Measurements from ENCODE around the gene TRIM15. TPM values are rescaled to one million over a fixed set of nuclear protein-coding genes. Genes with fewer than 3 reads are reported as not detected.

The TRIM15 gene
- total RNA-seq, 1 donor from 2014 or later = not detected

DNA sequence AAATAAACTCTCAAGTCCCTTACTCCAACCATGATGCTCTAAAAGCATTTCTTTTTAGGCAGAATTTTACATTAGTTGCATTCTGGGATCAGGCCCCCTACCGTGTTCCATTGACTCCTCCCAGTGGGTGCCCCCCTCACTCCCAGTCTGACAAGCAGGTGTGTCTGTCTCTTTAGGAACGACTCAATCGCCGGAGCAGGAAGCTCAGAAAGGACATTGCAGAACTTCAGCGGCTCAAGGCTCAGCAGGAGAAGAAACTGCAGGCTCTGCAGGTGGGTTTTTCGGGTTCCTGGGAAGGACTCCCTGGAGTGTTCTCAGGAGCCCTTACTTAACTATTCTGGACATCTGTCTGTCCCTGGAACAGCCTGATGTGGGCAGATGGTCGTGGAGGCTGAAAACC is 17.5 kb upstream of the TRIM15 start:
- H3K4me1 Mint-ChIP-seq (ENCODE audit: unreplicated experiment) = no peaks in the 10 kb centered on the region
- H3K27me3 Mint-ChIP-seq (ENCODE audit: unreplicated experiment) = peaks cover 7% of the 10 kb centered on the region
- no peaks in the 10 kb centered on the region for H3K36me3 Mint-ChIP-seq (ENCODE audit: low read depth, unreplicated experiment)
- no peak overlapping the region for H3K27ac Mint-ChIP-seq (ENCODE audit: unreplicated experiment)
- no peak for DNase-seq (ENCODE audit: low spot score)
- no peaks in the 10 kb centered on the region for H3K9me3 Mint-ChIP-seq (ENCODE audit: unreplicated experiment)
- no peak overlapping the region for H3K4me3 Mint-ChIP-seq (ENCODE audit: unreplicated experiment)
- TF ChIP-seq, protein P1, sequence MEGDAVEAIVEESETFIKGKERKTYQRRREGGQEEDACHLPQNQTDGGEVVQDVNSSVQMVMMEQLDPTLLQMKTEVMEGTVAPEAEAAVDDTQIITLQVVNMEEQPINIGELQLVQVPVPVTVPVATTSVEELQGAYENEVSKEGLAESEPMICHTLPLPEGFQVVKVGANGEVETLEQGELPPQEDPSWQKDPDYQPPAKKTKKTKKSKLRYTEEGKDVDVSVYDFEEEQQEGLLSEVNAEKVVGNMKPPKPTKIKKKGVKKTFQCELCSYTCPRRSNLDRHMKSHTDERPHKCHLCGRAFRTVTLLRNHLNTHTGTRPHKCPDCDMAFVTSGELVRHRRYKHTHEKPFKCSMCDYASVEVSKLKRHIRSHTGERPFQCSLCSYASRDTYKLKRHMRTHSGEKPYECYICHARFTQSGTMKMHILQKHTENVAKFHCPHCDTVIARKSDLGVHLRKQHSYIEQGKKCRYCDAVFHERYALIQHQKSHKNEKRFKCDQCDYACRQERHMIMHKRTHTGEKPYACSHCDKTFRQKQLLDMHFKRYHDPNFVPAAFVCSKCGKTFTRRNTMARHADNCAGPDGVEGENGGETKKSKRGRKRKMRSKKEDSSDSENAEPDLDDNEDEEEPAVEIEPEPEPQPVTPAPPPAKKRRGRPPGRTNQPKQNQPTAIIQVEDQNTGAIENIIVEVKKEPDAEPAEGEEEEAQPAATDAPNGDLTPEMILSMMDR (IDR thresholded peaks at IDR 0.05; ENCODE audit: unreplicated experiment) = no peak

DNA sequence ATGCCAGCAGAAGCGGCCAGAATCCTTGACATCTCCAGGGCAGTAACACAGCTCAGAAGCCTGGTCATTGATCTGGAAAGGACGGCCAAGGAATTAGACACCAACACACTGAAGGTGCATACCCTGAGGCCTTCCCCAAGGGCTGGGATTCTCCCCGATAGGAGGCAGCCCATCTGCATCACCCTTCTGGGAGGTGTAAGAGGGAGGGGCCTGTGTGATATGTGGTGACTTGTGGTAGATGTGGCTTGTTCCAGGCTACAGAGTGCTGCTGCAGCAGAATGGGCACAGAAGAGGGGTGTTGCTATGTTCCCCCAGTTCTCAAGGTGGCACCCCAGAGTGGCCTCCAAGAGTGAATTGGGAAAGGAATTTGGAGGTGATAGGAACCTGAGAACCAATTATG is 16.2 kb upstream of the TRIM15 start:
- H3K9me3 Mint-ChIP-seq (ENCODE audit: unreplicated experiment) = no peaks in the 10 kb centered on the region

DNA sequence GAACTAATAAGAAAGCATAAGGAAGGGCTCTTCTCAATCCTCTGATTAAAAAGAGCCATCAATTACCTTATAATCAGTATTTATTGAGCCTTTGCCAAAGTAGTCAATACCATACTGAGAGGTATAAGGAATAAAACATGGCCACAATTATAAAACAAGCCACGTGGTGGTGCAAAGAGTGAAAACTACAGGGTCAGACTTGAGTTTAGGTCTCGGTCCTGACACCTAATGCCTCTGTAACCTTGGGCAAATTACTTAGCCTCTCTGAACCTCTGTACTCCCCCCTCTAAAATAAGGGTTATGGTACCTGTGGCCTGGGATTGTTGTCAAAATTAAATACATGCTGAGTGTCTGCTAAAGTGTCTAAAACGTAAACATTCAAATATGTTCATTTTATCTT is 14.1 kb upstream of the TRIM15 start:
- no peaks in the 10 kb centered on the region for H3K9me3 Mint-ChIP-seq (ENCODE audit: unreplicated experiment)
- H3K27ac Mint-ChIP-seq (ENCODE audit: unreplicated experiment) = no peak overlapping the region
- peaks cover 4% of the 10 kb centered on the region for H3K27me3 Mint-ChIP-seq (ENCODE audit: unreplicated experiment)
- H3K4me3 Mint-ChIP-seq (ENCODE audit: unreplicated experiment) = no peak overlapping the region
- H3K36me3 Mint-ChIP-seq (ENCODE audit: low read depth, unreplicated experiment) = no peaks in the 10 kb centered on the region
- DNase-seq (ENCODE audit: low spot score) = no peak
- H3K4me1 Mint-ChIP-seq (ENCODE audit: unreplicated experiment) = no peaks in the 10 kb centered on the region
- TF ChIP-seq, protein P1 (IDR thresholded peaks at IDR 0.05; ENCODE audit: unreplicated experiment) = no peak

More for the DNA sequence above, 16.2 kb upstream of the TRIM15 start:
- peaks cover 4% of the 10 kb centered on the region for H3K27me3 Mint-ChIP-seq (ENCODE audit: unreplicated experiment)
- H3K36me3 Mint-ChIP-seq (ENCODE audit: low read depth, unreplicated experiment) = no peaks in the 10 kb centered on the region
- no peak overlapping the region for H3K4me3 Mint-ChIP-seq (ENCODE audit: unreplicated experiment)
- no peak for DNase-seq (ENCODE audit: low spot score)
- H3K27ac Mint-ChIP-seq (ENCODE audit: unreplicated experiment) = no peak overlapping the region
- H3K4me1 Mint-ChIP-seq (ENCODE audit: unreplicated experiment) = no peaks in the 10 kb centered on the region
- TF ChIP-seq, protein P1 (IDR thresholded peaks at IDR 0.05; ENCODE audit: unreplicated experiment) = no peak

DNA sequence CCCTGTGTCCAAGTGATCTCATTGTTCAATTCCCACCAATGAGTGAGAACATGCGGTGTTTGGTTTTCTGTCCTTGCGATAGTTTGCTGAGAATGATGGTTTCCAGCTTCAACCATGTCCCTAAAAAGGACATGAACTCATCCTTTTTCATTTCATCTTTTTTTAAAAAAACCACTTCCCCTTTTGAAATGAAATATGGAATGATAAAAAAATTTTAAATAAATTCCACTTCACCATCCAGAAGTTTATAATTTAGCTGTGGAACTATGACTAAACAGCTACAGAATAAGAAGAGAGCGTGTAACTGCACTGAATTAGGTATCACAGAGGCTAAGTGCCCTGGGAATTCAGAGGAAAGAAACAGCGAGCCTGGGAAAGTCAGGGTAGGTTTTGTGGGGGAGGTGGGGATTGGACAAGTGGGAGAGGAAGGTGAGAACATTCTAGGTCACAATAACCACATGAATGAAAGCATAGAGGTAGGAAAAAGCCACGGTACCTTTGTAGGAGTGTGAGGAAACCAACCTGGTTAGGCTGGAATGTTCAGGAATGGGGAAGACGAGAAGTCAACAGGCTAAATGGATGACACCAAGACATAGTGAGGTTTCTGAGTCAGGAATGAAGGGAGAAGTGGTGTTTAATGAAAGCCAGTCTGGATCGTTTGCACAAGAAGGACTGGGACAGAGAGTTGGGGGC is 13.3 kb upstream of the TRIM15 start:
- Mint-ChIP-seq H3K9me3 (ENCODE audit: unreplicated experiment) (no peaks in the 10 kb centered on the region), H3K36me3 (ENCODE audit: low read depth, unreplicated experiment) (no peaks in the 10 kb centered on the region), H3K4me1 (ENCODE audit: unreplicated experiment) (no peaks in the 10 kb centered on the region), H3K27me3 (ENCODE audit: unreplicated experiment) (peaks cover 4% of the 10 kb centered on the region), H3K27ac (ENCODE audit: unreplicated experiment) (no peak overlapping the region), H3K4me3 (ENCODE audit: unreplicated experiment) (no peak overlapping the region)
- TF ChIP-seq, protein P1 (IDR thresholded peaks at IDR 0.05; ENCODE audit: unreplicated experiment) = no peak
- DNase-seq (ENCODE audit: low spot score) = no peak

DNA sequence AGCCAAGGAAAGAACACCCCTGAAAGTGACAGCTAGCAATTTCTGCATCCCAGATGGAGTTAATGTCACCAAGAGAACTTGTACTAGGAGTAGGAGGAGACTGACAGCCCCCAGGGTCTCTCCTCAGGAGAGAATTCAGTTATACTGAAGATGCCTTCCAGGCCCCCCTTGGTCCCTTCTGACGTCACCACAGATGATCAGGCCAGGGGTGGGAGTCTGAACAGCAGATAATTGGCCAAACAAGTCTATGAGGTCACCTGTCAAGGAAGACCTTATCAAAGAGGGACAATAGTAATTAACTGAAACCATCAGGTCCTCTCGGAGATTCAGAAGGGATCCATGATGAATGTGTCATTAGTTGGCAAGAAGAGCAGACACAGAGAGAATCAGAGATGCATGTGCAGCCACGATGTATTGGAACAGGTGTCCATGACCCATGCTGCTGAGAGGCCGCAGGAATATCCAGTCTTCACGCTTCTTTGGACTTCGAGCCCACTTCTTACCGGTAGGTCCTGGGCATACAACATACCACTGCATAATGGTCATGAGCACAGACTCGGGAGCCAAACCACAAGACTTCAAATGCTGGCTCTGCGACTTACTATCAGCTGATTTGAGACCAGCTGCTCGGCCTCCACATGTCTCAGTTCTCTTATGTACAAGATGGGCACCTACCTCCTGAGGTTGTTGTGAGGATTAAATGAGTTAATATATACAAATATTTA is 12.5 kb upstream of the TRIM15 start:
- H3K27ac Mint-ChIP-seq (ENCODE audit: unreplicated experiment) = no peak overlapping the region
- no peaks in the 10 kb centered on the region for H3K36me3 Mint-ChIP-seq (ENCODE audit: low read depth, unreplicated experiment)
- TF ChIP-seq, protein P1 (IDR thresholded peaks at IDR 0.05; ENCODE audit: unreplicated experiment) = no peak
- H3K9me3 Mint-ChIP-seq (ENCODE audit: unreplicated experiment) = no peaks in the 10 kb centered on the region
- no peaks in the 10 kb centered on the region for H3K4me1 Mint-ChIP-seq (ENCODE audit: unreplicated experiment)
- no peak for DNase-seq (ENCODE audit: low spot score)
- peaks cover 4% of the 10 kb centered on the region for H3K27me3 Mint-ChIP-seq (ENCODE audit: unreplicated experiment)
- no peak overlapping the region for H3K4me3 Mint-ChIP-seq (ENCODE audit: unreplicated experiment)
